Lung (tissue), 12 donors: Measurements from ENCODE around the gene SPHK1. TPM values are rescaled to one million over a fixed set of nuclear protein-coding genes. Genes with fewer than 3 reads are reported as not detected.

Experiments used
- ATAC-seq: fragments of 200-7000 bp; cut with Tn5 transposase; one replicate; pipeline ENCODE4 v1.9.1; 2020; ENCODE audit warnings: moderate number of reproducible peaks; ENCODE audit not compliant: insufficient read depth, low FRiP score
- DNase-seq, 3 donors: peaks; one replicate each; pipeline ENCODE4 v3.0.0-alpha.2; 2013 to 2017
- H3K27ac ChIP-seq, 2 donors: one replicate each; pipeline ENCODE4 v1.5.1; 2013; ENCODE audit warnings: mild to moderate bottlenecking in 2 of 2, moderate library complexity in 2 of 2, control low read depth in 1 of 2, inconsistent platforms in 1 of 2, low read depth in 1 of 2, low read length in 1 of 2
- H3K27me3 ChIP-seq, 3 donors: one replicate each; pipeline ENCODE4 v1.5.1; 2013; ENCODE audit warnings: low read length in 2 of 3; ENCODE audit not compliant: control insufficient read depth in 3 of 3, insufficient read depth in 3 of 3
- H3K36me3 ChIP-seq, 4 donors: one replicate each; pipeline ENCODE4 v1.5.1; 2013; ENCODE audit warnings: low read length in 4 of 4, mild to moderate bottlenecking in 1 of 4, moderate library complexity in 1 of 4; ENCODE audit not compliant: control insufficient read depth in 4 of 4, insufficient read depth in 4 of 4
- H3K4me1 ChIP-seq, 5 donors: one replicate each; pipeline ENCODE4 v1.5.1; 2013; ENCODE audit warnings: low read length in 5 of 5, mild to moderate bottlenecking in 2 of 5, moderate library complexity in 1 of 5; ENCODE audit not compliant: control insufficient read depth in 5 of 5, insufficient read depth in 5 of 5
- H3K4me3 ChIP-seq: one replicate; pipeline ENCODE4 v1.5.1; 2013; ENCODE audit warnings: mild to moderate bottlenecking, control low read depth, moderate library complexity
- H3K9ac ChIP-seq, 2 donors: one replicate each; pipeline ENCODE4 v1.5.1; 2013; ENCODE audit warnings: low read length in 2 of 2, control low read depth in 1 of 2; ENCODE audit not compliant: insufficient read depth in 1 of 2
- H3K9me3 ChIP-seq, 4 donors: one replicate each; pipeline ENCODE4 v1.5.1; 2013; ENCODE audit warnings: low read length in 3 of 4, mild to moderate bottlenecking in 1 of 4, moderate library complexity in 1 of 4; ENCODE audit not compliant: control insufficient read depth in 4 of 4, insufficient read depth in 3 of 4
- CTCF ChIP-seq: IDR thresholded peaks from 2 replicates; pipeline ENCODE4 v1.5.1; 2012; ENCODE audit warnings: mild to moderate bottlenecking; ENCODE audit errors: control extremely low read depth, extremely low read depth
- whole genome bisulfite sequencing, 2 donors: extraction: QIAGEN DNeasy Blood & Tissue Kit; methylation state at CpG; one replicate each; pipeline ENCODE4 v1.1.7; 2013; 5-methylcytosine and 5-hydroxymethylcytosine counted together
- polyA plus RNA-seq, 2 donors: library from polyadenylated mRNA; stranded (reverse); fragments of 200-250 nt; gene quantifications; one replicate each; pipeline ENCODE4 v1.2.1, GENCODE V29; 2013
- total RNA-seq, 2 donors: library from RNA; depleted of rRNA in 1 of 2; stranded (reverse); fragments of >200 nt in 1 of 2; gene quantifications; one replicate each; pipeline ENCODE4 v1.2.1, GENCODE V29; 2014 to 2021
- donor health status: control.
- donor health status: control.
- donor health status: Bipolar disorder and iron deficiency.
- donor health status: healthy.
- donor health status: DM: yes; HTN: yes; CAD: no.

Gene SPHK1
- total and polyA plus RNA-seq, 4 donors, result 11.0 to 82.4 (median 15.6) TPM

GRCh38 chr17:76416457-76416856 is 32.0 kb downstream of the SPHK1 start:
- Histone ChIP-seq H3K36me3 (peaks cover 0 to 3% (median under 1%) of the 10 kb centered on the region in 4 donors), H3K4me1 (peaks cover 2 to 30% (median 15%) of the 10 kb centered on the region in 5 donors), H3K9me3 (no peaks in the 10 kb centered on the region), H3K27me3 (no peaks in the 10 kb centered on the region), H3K27ac (no peak overlapping the region), H3K9ac (no peak overlapping the region), H3K4me3 (no peak overlapping the region)
- TF ChIP-seq CTCF, result no peak
- WGBS, 2 donors, result 96 to 98% methylated on average over 6 of the region's 6 CpGs
- ATAC-seq (no peak), DNase-seq (no peak)

- Histone ChIP-seq H3K9ac (no peak overlapping the region), H3K27ac (no peak overlapping the region), H3K4me1 (peaks cover 2 to 30% (median 15%) of the 10 kb centered on the region in 5 donors), H3K4me3 (no peak overlapping the region), H3K27me3 (no peaks in the 10 kb centered on the region), H3K36me3 (peaks cover 0 to 3% (median under 1%) of the 10 kb centered on the region in 4 donors), H3K9me3 (no peaks in the 10 kb centered on the region)
- DNase-seq (no peak), ATAC-seq (no peak)
- 94 to 97% methylated on average over 4 of the region's 4 CpGs for WGBS, 2 donors
- TF ChIP-seq CTCF, result no peak
Observed at GRCh38 chr17:76416899-76417298, 32.5 kb downstream of the SPHK1 start.

GRCh38 chr17:76417499-76418143 is 33.2 kb downstream of the SPHK1 start:
- ATAC-seq, result no peak
- peaks cover 2 to 30% (median 15%) of the 10 kb centered on the region in 5 donors for H3K4me1 ChIP-seq
- no peak for TF ChIP-seq CTCF

More at GRCh38 chr17:76417499-76418143, 33.2 kb downstream of the SPHK1 start:
- Histone ChIP-seq H3K9me3 (no peaks in the 10 kb centered on the region), H3K27ac (no peak overlapping the region), H3K9ac (no peak overlapping the region), H3K36me3 (no peaks in the 10 kb centered on the region), H3K4me3 (no peak overlapping the region), H3K27me3 (no peaks in the 10 kb centered on the region)
- DNase-seq, result no peak
- 65 to 71% methylated on average over 11 of the region's 11 CpGs for WGBS, 2 donors
